GM10248 (cell line): ENCODE measurements around the gene SH3PXD2A.

ENCODE experiments used
- CTCF ChIA-PET: fragments of 300-600 bp; sonication (Branson Sonifier 250); formaldehyde crosslinking; extraction: SDS; loops from one replicate; lab custom pipeline; 2021; ENCODE audit warnings: antibody characterized with exemption; lab: Yijun Ruan, JAX
- POLR2A ChIA-PET: fragments of 350-650 bp; sonication (Branson Sonifier 250); formaldehyde crosslinking; extraction: SDS; loops from one replicate; lab custom pipeline; 2020; ENCODE audit warnings: antibody characterized with exemption; lab: Yijun Ruan, JAX
- DNase-seq: peaks from one replicate; pipeline ENCODE4 v3.0.0; 2012; ENCODE audit errors: extremely low spot score
- CTCF ChIP-seq: IDR thresholded peaks from 2 replicates; pipeline ENCODE4 v1.5.1; 2012; ENCODE audit warnings: mild to moderate bottlenecking, low read depth; ENCODE audit errors: extremely low read depth, missing control alignments, control extremely low read depth

The SH3PXD2A gene

GRCh38 chr10:103872137-103872931 lies 17.0 kb upstream of the SH3PXD2A start:
- no peak for DNase-seq
- ChIA-PET POLR2A (no interaction called here), CTCF (interaction anchor here (1.1 to 1.7 kb wide), 2 partner anchors 12 to 14 kb away, joined by 3 to 4 read pairs; no protein-coding TSS in a partner anchor)
- TF ChIP-seq CTCF = no peak

DNA sequence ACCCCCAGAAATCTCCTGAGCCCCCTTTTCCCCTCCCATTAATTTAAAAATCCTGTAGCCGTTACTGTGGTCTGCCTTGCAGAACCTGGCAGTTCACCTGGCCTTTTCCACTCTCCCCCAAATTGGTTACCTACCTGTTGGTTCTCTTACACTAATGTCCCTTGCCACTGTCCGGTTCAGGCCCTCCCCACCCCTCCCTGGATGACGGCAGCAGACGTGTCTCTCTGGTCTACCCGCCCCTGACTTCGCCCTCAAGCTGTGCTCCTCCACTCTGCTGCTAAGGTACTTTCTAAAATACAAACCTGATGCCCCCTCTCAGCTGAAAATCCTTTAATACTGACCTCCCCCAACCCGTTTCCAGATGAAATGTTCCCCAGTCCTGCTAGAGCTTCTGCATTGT lies 15.6 kb upstream of the SH3PXD2A start:
- POLR2A ChIA-PET = no interaction called here
- no peak for DNase-seq
- no peak for TF ChIP-seq CTCF
- CTCF ChIA-PET = no interaction called here

DNA sequence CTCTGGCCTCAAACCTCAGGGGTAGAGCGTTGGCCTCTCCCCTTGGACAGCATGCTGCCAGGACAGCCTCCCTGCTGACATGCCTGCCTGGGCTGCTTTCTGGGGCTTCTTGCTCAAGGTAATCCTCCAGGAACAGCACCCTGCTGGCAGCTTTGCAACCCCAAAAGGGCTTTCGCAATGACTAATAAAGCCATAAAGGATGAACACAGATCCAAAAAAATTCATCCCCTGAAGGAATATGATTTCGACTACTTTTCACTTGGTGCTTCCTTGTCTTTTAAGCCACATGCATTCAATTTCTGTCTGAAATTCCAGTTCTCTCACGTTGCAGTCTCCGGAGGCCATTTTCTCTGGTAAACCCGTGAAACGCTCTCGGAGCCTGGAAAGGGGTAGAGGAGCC lies 15.1 kb upstream of the SH3PXD2A start:
- DNase-seq = no peak
- CTCF ChIA-PET = interaction anchor here (1.4 kb wide), 1 partner anchor 158 kb away, joined by 7 read pairs; no protein-coding TSS in a partner anchor
- POLR2A ChIA-PET = no interaction called here
- TF ChIP-seq CTCF = no peak

GRCh38 chr10:103869336-103869735 lies 14.0 kb upstream of the SH3PXD2A start:
- DNase-seq = no peak
- ChIA-PET POLR2A (no interaction called here), CTCF (interaction anchor here (1.0 to 2.4 kb wide), 4 partner anchors 16 to 157 kb away, joined by 3 to 8 read pairs (median 6); no protein-coding TSS in a partner anchor)
- TF ChIP-seq CTCF = no peak

DNA sequence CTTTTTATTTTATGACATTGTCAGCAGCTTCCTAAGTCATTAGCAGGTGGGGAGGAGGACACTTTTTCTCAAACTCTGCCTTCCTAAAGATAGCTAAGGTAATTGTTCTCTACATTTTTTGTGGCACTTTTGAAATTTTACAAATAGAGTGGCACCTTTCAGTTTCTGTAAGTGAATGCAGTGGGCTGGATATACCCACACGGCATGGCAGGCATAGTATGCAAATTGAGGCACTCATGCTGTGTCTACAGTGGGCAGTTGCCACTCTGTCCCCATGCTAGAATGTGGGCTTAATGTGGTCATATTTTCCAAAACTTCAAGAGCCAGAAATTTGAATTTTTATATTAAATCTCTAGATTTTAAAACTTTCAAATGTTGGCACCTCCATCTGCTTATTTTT lies 12.8 kb upstream of the SH3PXD2A start:
- POLR2A ChIA-PET = no interaction called here
- DNase-seq = no peak
- no peak for TF ChIP-seq CTCF
- CTCF ChIA-PET = interaction anchor here (0.7 to 2.4 kb wide), 5 partner anchors 13 to 156 kb away, joined by 3 to 8 read pairs (median 5); no protein-coding TSS in a partner anchor

DNA sequence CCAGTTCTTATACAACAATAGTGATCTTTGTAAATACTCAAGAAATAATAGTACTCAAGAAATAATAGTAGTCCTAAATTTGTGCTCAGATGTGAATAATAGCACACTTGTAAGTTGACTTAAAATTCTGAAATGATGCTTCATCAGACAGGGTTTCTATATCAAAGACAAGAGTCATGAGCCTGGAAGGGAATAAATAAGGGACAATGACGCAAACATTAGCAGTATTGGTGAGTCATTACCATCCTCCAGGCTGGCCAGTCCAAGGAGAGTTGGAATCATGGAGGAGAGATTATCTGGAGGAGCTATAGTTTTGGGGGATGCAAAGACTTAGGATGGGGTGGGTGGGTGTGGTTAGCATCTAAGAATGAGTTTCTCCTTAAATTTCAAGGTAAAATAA lies 6.1 kb upstream of the SH3PXD2A start:
- DNase-seq = no peak
- no peak for TF ChIP-seq CTCF
- ChIA-PET POLR2A (no interaction called here), CTCF (interaction anchor here (0.9 to 3.0 kb wide), 2 partner anchors 147 to 149 kb away, joined by 4 to 21 read pairs; no protein-coding TSS in a partner anchor)
